Skeletal muscle tissue (tissue), 4 donors: ENCODE measurements around the gene SNTA1. TPM values are rescaled to one million over a fixed set of nuclear protein-coding genes. Genes with fewer than 3 reads are reported as not detected.
"Not testable (repeated sequence)": the region's sequence is repeated elsewhere in the genome, so short reads cannot be mapped to it uniquely, and the experiment has no call there.

Experiments
- H3K27ac ChIP-seq: one replicate; pipeline ENCODE4 v1.7.0; 2013; ENCODE audit warnings: mild to moderate bottlenecking, low read depth, low read length, inconsistent platforms
- H3K27me3 ChIP-seq, 3 donors: one replicate each; pipeline ENCODE4 v1.7.0; 2013; ENCODE audit warnings: low read length in 3 of 3; ENCODE audit not compliant: control insufficient read depth in 3 of 3, insufficient read depth in 3 of 3
- H3K36me3 ChIP-seq, 3 donors: one replicate each; pipeline ENCODE4 v1.7.0; 2013; ENCODE audit warnings: low read length in 3 of 3; ENCODE audit not compliant: control insufficient read depth in 3 of 3, insufficient read depth in 3 of 3
- H3K4me1 ChIP-seq, 3 donors: one replicate each; pipeline ENCODE4 v1.7.0; 2013; ENCODE audit warnings: low read length in 3 of 3, mild to moderate bottlenecking in 3 of 3; ENCODE audit not compliant: control insufficient read depth in 3 of 3, insufficient read depth in 3 of 3
- H3K4me3 ChIP-seq, 3 donors: one replicate each; pipeline ENCODE4 v1.7.0; 2013; ENCODE audit warnings: low read length in 3 of 3
- H3K9ac ChIP-seq, 3 donors: one replicate each; pipeline ENCODE4 v1.7.0; 2013; ENCODE audit warnings: low read length in 3 of 3, mild to moderate bottlenecking in 3 of 3, moderate library complexity in 2 of 3, low read depth in 1 of 3
- H3K9me3 ChIP-seq, 3 donors: one replicate each; pipeline ENCODE4 v1.7.0; 2013; ENCODE audit warnings: low read length in 3 of 3; ENCODE audit not compliant: control insufficient read depth in 3 of 3
- total RNA-seq: library from RNA; depleted of rRNA; stranded (reverse); fragments of >200 nt; gene quantifications from one replicate; pipeline ENCODE4 v1.2.3, GENCODE V29; 2014
- donor health status: Osteomylitis.

Gene SNTA1
- total RNA-seq: 36.5 TPM

- Histone ChIP-seq H3K9ac (peak within 1 kb of the TSS; percentile 89 to 95 (median 89)), H3K4me1 (peaks cover 27 to 41% (median 40%) of the 10 kb centered on the region in 3 donors), H3K9me3 (no peaks in the 10 kb centered on the region), H3K27ac (peak within 1 kb of the TSS; percentile 81), H3K4me3 (peak within 1 kb of the TSS; percentile 84 to 94 (median 90)), H3K27me3 (no peaks in the 10 kb centered on the region), H3K36me3 (peaks cover 2 to 3% (median 3%) of the 10 kb centered on the region in 3 donors)
These were observed at the start of gene SNTA1 for GRCh38 chr20:33443512-33444239. SNTA1 (minus strand) TSS chr20:33443763; CDS start chr20:33443620, 143 bp downstream.

GRCh38 chr20:33490934-33491656 is 47.5 kb upstream of the SNTA1 start:
- H3K4me3 ChIP-seq: peak overlapping the region; percentile 86 to 90 (median 88)
- no peaks in the 10 kb centered on the region for H3K36me3 ChIP-seq
- peak overlapping the region; percentile 73 to 94 (median 92) for H3K9ac ChIP-seq
- H3K4me1 ChIP-seq: peaks cover 5 to 11% (median 10%) of the 10 kb centered on the region in 3 donors
- peak overlapping the region; percentile 91 for H3K27ac ChIP-seq
- H3K27me3 ChIP-seq: no peaks in the 10 kb centered on the region
- H3K9me3 ChIP-seq: no peaks in the 10 kb centered on the region

- Histone ChIP-seq H3K36me3 (no peaks in the 10 kb centered on the region), H3K4me3 (peak within 1 kb of the TSS; percentile 86 to 90 (median 88)), H3K4me1 (peaks cover 5 to 10% (median 9%) of the 10 kb centered on the region in 3 donors), H3K9ac (peak within 1 kb of the TSS; percentile 89 to 94 (median 92)), H3K27ac (peak within 1 kb of the TSS; percentile 97), H3K27me3 (no peaks in the 10 kb centered on the region), H3K9me3 (no peaks in the 10 kb centered on the region)
These were observed 46.7 kb upstream of the SNTA1 start, which contains the start of gene CBFA2T2 for GRCh38 chr20:33490023-33490933. CBFA2T2 (plus strand) TSS chr20:33490096; CDS start chr20:33490268, 172 bp downstream.

- H3K9me3 ChIP-seq: no peaks in the 10 kb centered on the region
- peaks cover 5 to 10% (median 9%) of the 10 kb centered on the region in 3 donors for H3K4me1 ChIP-seq
- peak overlapping the region; percentile 88 to 90 (median 89) for H3K9ac ChIP-seq
- H3K27me3 ChIP-seq: no peaks in the 10 kb centered on the region
- no peaks in the 10 kb centered on the region for H3K36me3 ChIP-seq
- H3K4me3 ChIP-seq: peak overlapping the region; percentile 81 to 86 (median 83)
- H3K27ac ChIP-seq: peak overlapping the region; percentile 97
These were observed 46.0 kb upstream of the SNTA1 start for GRCh38 chr20:33489495-33490022.

GRCh38 chr20:33488661-33489494 is 45.3 kb upstream of the SNTA1 start:
- peak overlapping the region; percentile 88 to 90 (median 89) for H3K9ac ChIP-seq
- H3K36me3 ChIP-seq, H3K9me3 ChIP-seq, H3K27me3 ChIP-seq, H3K4me1 ChIP-seq: not testable (repeated sequence)
- peak overlapping the region; percentile 97 for H3K27ac ChIP-seq
- H3K4me3 ChIP-seq: peak overlapping the region; percentile 81 to 86 (median 83)

GRCh38 chr20:33488201-33488600 is 44.6 kb upstream of the SNTA1 start:
- H3K9me3 ChIP-seq: no peaks in the 10 kb centered on the region
- peaks cover 5 to 10% (median 9%) of the 10 kb centered on the region in 3 donors for H3K4me1 ChIP-seq
- H3K9ac ChIP-seq: no peak overlapping the region
- no peaks in the 10 kb centered on the region for H3K36me3 ChIP-seq
- no peak overlapping the region for H3K4me3 ChIP-seq
- no peaks in the 10 kb centered on the region for H3K27me3 ChIP-seq
- no peak overlapping the region for H3K27ac ChIP-seq

- H3K9ac ChIP-seq, H3K36me3 ChIP-seq, H3K27me3 ChIP-seq, H3K4me1 ChIP-seq, H3K27ac ChIP-seq, H3K9me3 ChIP-seq, H3K4me3 ChIP-seq: not testable (repeated sequence)
These were observed 39.6 kb upstream of the SNTA1 start for GRCh38 chr20:33483186-33483585.

GRCh38 chr20:33482581-33482980 is 39.0 kb upstream of the SNTA1 start:
- Histone ChIP-seq H3K36me3 (no peaks in the 10 kb centered on the region), H3K4me1 (no peaks in the 10 kb centered on the region), H3K27me3 (no peaks in the 10 kb centered on the region), H3K4me3 (no peak overlapping the region), H3K27ac (no peak overlapping the region), H3K9ac (no peak overlapping the region), H3K9me3 (no peaks in the 10 kb centered on the region)
